GM12878 (cell line): Measurements from ENCODE around the gene CCDC12. TPM values are rescaled to one million over a fixed set of nuclear protein-coding genes. Genes with fewer than 3 reads are reported as not detected.

Experiments used
- ATAC-seq: fragments of 200-7000 bp; cut with Tn5 transposase; 3 replicates; pipeline ENCODE4 v1.9.1; 2020; ENCODE audit warnings: mild to moderate bottlenecking, moderate library complexity
- BruUV-seq: library from RNA; stranded (reverse); fragments of 400-500 nt; replicated peaks from 2 replicates; lab custom pipeline; 2021; lab: Mats Ljungman, UMichigan
- CTCF ChIA-PET: fragments of 300-600 bp; sonication (Branson Sonifier 250); formaldehyde crosslinking; extraction: SDS; loops from one replicate; lab custom pipeline; 2021; ENCODE audit warnings: inconsistent platforms; lab: Yijun Ruan, JAX
- POLR2A ChIA-PET: fragments of 350-600 bp; formaldehyde crosslinking; extraction: SDS; loops from one replicate; lab custom pipeline; 2021; ENCODE audit warnings: inconsistent platforms; lab: Charles Lee
- RAD21 ChIA-PET: fragments of 300-600 bp; sonication (Branson Sonifier 250); formaldehyde crosslinking; loops from one replicate; lab custom pipeline; 2023; ENCODE audit warnings: antibody characterized with exemption; ENCODE audit not compliant: unreplicated experiment; lab: Charles Lee
- SMC1A ChIA-PET: fragments of 300-600 bp; sonication (Branson Sonifier 250); formaldehyde crosslinking; loops from one replicate; lab custom pipeline; 2023; ENCODE audit not compliant: unreplicated experiment, uncharacterized antibody; lab: Charles Lee
- DNase-seq: peaks from one replicate; pipeline ENCODE4 v3.0.0-alpha.2; 2011; ENCODE audit warnings: low read depth, low spot score
- FAIRE-seq: peaks from 3 replicates; lab custom pipeline; 2011; peaks lifted over from hg19 to GRCh38; lab: Jason Lieb, UNC
- H2AFZ ChIP-seq: 2 replicates; pipeline ENCODE4 v1.6.0; 2011; ENCODE audit warnings: low read depth, low read length, control low read depth; ENCODE audit not compliant: control insufficient read depth
- H3K27ac ChIP-seq: 2 replicates; pipeline ENCODE4 v1.5.1; 2011; ENCODE audit warnings: control low read depth; ENCODE audit not compliant: control insufficient read depth, insufficient read depth
- H3K27me3 ChIP-seq, 2 experiments: replicated peaks in 1 of 2; 2 replicates each; pipeline versions ENCODE4 v1.6.0 to v1.6.1; 2011; ENCODE audit warnings: low read length in 1 of 2; ENCODE audit not compliant: control insufficient read depth in 2 of 2, insufficient read depth in 2 of 2
- H3K36me3 ChIP-seq, 2 experiments: 2 replicates each; pipeline ENCODE4 v1.5.1; 2011; ENCODE audit warnings: low read length in 1 of 2; ENCODE audit not compliant: control insufficient read depth in 2 of 2, insufficient read depth in 2 of 2
- H3K4me1 ChIP-seq: 2 replicates; pipeline ENCODE4 v1.6.1; 2011; ENCODE audit warnings: mild to moderate bottlenecking, low read length, moderate library complexity, mixed read lengths; ENCODE audit not compliant: control insufficient read depth, insufficient read depth
- H3K4me2 ChIP-seq: 2 replicates; pipeline ENCODE4 v1.6.0; 2011; ENCODE audit warnings: control low read depth; ENCODE audit not compliant: control insufficient read depth, insufficient read depth
- H3K4me3 ChIP-seq: fragments of 200-600 bp; sonication (generic); 2 replicates; pipeline ENCODE4 v1.5.1; 2016
- H3K79me2 ChIP-seq: 2 replicates; pipeline ENCODE4 v1.6.0; 2011; ENCODE audit warnings: low read length; ENCODE audit not compliant: control insufficient read depth, insufficient read depth
- H3K9ac ChIP-seq: 2 replicates; pipeline ENCODE4 v1.8.0; 2011; ENCODE audit warnings: low read length, control low read depth, mixed read lengths; ENCODE audit not compliant: control insufficient read depth, insufficient read depth
- H3K9me3 ChIP-seq: replicated peaks from 3 replicates; pipeline ENCODE4 v1.5.1; 2011; ENCODE audit warnings: mild to moderate bottlenecking, low read length; ENCODE audit not compliant: control insufficient read depth, insufficient read depth
- H4K20me1 ChIP-seq: 2 replicates; pipeline ENCODE4 v1.6.0; 2011; ENCODE audit not compliant: control insufficient read depth, insufficient read depth
- BHLHE40 ChIP-seq, 2 experiments: fragments of 450-650 bp in 1 of 2; IDR thresholded peaks; 2 replicates each; pipeline ENCODE4 v1.6.1; 2011 to 2017; ENCODE audit warnings: low read depth in 2 of 2, borderline replicate concordance in 1 of 2, improper control_type of control experiment in 1 of 2, low read length in 1 of 2, mild to moderate bottlenecking in 1 of 2
- CBFB ChIP-seq: IDR thresholded peaks from 2 replicates; pipeline ENCODE4 v1.6.1; 2016; ENCODE audit warnings: antibody characterized with exemption, low read depth
- HDGF ChIP-seq: fragments of 450-650 bp; IDR thresholded peaks from 2 replicates; pipeline ENCODE4 v1.6.1; 2016; ENCODE audit warnings: antibody characterized with exemption
- NR2C1 ChIP-seq: fragments of 450-650 bp; IDR thresholded peaks from 2 replicates; pipeline ENCODE4 v1.6.1; 2017; ENCODE audit warnings: antibody characterized with exemption, mild to moderate bottlenecking, moderate library complexity
- POU2F2 ChIP-seq: IDR thresholded peaks from 3 replicates; pipeline ENCODE4 v1.6.1; 2011; ENCODE audit warnings: low read depth, mild to moderate bottlenecking, low read length, borderline replicate concordance
- ZNF274 ChIP-seq: IDR thresholded peaks from one replicate; pipeline ENCODE4 v1.8.0; 2011; ENCODE audit not compliant: insufficient read length, insufficient read depth
- WGBS: methylation state at CpG from one replicate; pipeline ENCODE4 v1.1.6; 2016; ENCODE audit warnings: low lambda C conversion rate; ENCODE audit not compliant: insufficient replicate concordance, insufficient coverage; ENCODE audit errors: missing lambda C conversion rate; 5-methylcytosine and 5-hydroxymethylcytosine counted together
- in situ Hi-C: fragments of 300-500 bp; cut with MboI; formaldehyde crosslinking; loops from 9 replicates; pipeline ENCODE4 v1.14.3; 2018; ENCODE audit warnings: mixed read lengths
- intact Hi-C: fragments of 100-400 bp; cut with micrococcal nuclease; formaldehyde crosslinking; loops from one replicate; pipeline ENCODE4 v1.14.2; 2022; ENCODE audit not compliant: unreplicated experiment
- polyA plus RNA-seq, 11 experiments: library from polyadenylated mRNA; depleted of rRNA in 4 of 11; unstranded in 6 of 11; stranded (reverse) in 5 of 11; fragments of >200 nt; fragmentation: Nextera tagmentation in 4 of 11; fragmentation: Illumina TruSeq in 1 of 11; extraction: Ambion mirVana in 4 of 11; extraction: Trizol in 1 of 11; gene quantifications; 1 replicate in 1 of 11; 2 replicates in 10 of 11; pipeline versions ENCODE4 v1.2.1 to v1.2.3, GENCODE V29; 2011 to 2016; ENCODE audit warnings: inconsistent platforms in 2 of 11, missing spikeins in 2 of 11, low read depth in 1 of 11
- total RNA-seq, 4 experiments: library from RNA; depleted of rRNA in 3 of 4; stranded (reverse); fragments of >200 nt in 3 of 4; fragmentation: Illumina TruSeq in 1 of 4; extraction: Trizol in 1 of 4; gene quantifications; 2 replicates each; pipeline versions ENCODE4 v1.2.1 to v1.2.3, GENCODE V29; 2013 to 2021
- TF ChIP-seq, protein P1 (sequence below), 3 experiments: IDR thresholded peaks in 2 of 3; conservative IDR thresholded peaks in 1 of 3; 2 replicates each; pipeline ENCODE4 v1.5.1; 2011; ENCODE audit warnings: low read depth in 3 of 3, low read length in 3 of 3, mild to moderate bottlenecking in 3 of 3, control low read depth in 2 of 3, moderate library complexity in 2 of 3, inconsistent platforms in 1 of 3, mixed read lengths in 1 of 3; ENCODE audit not compliant: control insufficient read depth in 2 of 3, insufficient read depth in 1 of 3; ENCODE audit errors: extremely low read depth in 1 of 3

Gene CCDC12
- total and polyA plus RNA-seq, 10 of the 15 experiments (the other 5 are each of a cell fraction or from before 2014, with no cell fraction given): 9.2 to 91.4 (median 61.3) TPM

DNA sequence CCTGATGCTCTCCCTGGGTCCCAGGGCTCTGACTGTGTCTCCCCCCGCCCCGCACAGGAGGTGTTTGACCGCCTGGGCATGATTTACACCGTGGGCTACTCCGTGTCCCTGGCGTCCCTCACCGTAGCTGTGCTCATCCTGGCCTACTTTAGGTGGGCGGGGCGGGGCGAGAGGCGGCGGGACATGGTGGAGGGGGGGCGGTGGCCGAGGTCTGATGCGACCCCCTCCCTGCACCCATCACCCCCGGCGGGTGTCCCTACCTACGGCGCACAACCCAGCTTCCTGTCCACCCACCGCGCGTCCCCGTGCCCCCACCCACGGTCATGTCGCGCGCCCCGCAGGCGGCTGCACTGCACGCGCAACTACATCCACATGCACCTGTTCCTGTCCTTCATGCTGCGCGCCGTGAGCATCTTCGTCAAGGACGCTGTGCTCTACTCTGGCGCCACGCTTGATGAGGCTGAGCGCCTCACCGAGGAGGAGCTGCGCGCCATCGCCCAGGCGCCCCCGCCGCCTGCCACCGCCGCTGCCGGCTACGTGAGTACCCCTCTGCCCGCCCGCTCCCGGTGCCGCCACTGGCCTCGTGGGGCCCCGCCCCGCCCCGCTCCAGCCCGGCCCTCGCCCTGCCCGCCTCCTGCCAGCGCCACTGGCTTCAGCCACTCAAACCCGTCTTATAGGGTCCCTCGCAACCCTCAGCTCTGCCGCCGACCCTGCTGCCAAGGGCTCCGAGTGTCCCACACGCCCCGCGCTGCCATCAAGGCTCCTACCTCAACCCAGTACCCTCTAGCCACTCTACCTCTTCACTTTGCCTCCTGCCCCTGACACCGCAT is 78.0 kb downstream of the CCDC12 start:
- H3K79me2 ChIP-seq: no peaks in the 10 kb centered on the region
- no peak for FAIRE-seq
- ChIA-PET RAD21 (no interaction called here), CTCF (interaction anchor here (0.9 to 1.0 kb wide), 3 partner anchors 11 to 53 kb away, joined by 3 to 5 read pairs (median 3); no protein-coding TSS in a partner anchor), SMC1A (no interaction called here), POLR2A (interaction anchor here (0.5 kb wide), 1 partner anchor 73 kb away, joined by 3 read pairs; no protein-coding TSS in a partner anchor)
- no peaks in the 10 kb centered on the region for H4K20me1 ChIP-seq
- 20% methylated on average over 49 of the region's 71 CpGs for WGBS
- in situ Hi-C loops: loop anchor here (5.0 kb wide), 1 partner anchor 186 kb away; no protein-coding TSS in a partner anchor
- H3K9ac ChIP-seq: no peak overlapping the region
- no peaks in the 10 kb centered on the region for H3K27me3 ChIP-seq
- no peak for DNase-seq
- no peaks in the 10 kb centered on the region; the same call in 1 of the 2 replicates for H3K4me1 ChIP-seq
- no peaks in the 10 kb centered on the region for H3K36me3 ChIP-seq
- no TSS peak for BruUV-seq
- no peak overlapping the region for H3K4me2 ChIP-seq
- no peak overlapping the region for H2AFZ ChIP-seq
- H3K9me3 ChIP-seq: no peaks in the 10 kb centered on the region
- H3K4me3 ChIP-seq: no peak overlapping the region
- TF ChIP-seq BHLHE40 (IDR thresholded peaks at IDR 0.05; ENCODE audit: borderline replicate concordance in 1 of 2, low read depth in 2 of 2, low read length in 1 of 2) (no peak), POU2F2 (no peak), CBFB (no peak), HDGF (no peak)
- TF ChIP-seq, all 136 proteins: peak for 0
- no peak overlapping the region for H3K27ac ChIP-seq
- peak; percentile 9; the same call in 2 of the 3 replicates for ATAC-seq
- intact Hi-C loops: no loop called here

DNA sequence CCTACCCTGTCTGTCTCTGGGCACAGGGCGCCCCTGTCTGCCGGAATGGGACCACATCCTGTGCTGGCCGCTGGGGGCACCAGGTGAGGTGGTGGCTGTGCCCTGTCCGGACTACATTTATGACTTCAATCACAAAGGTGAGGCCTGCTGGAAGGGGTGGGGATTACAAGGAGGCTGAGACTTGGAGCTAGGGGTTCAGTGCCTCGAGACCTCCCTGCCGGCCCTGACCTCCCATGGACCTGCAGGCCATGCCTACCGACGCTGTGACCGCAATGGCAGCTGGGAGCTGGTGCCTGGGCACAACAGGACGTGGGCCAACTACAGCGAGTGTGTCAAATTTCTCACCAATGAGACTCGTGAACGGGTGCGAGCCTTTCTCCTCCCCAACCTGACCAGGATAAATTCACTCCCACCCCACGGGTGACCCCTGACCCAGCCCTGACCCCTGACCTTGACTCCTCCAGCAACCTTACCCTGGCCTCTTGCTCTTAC is 78.7 kb downstream of the CCDC12 start:
- H3K27ac ChIP-seq: no peak overlapping the region
- H2AFZ ChIP-seq: no peak overlapping the region
- DNase-seq: no peak
- in situ Hi-C loops: loop anchor here (5.0 kb wide), 1 partner anchor 186 kb away; no protein-coding TSS in a partner anchor
- WGBS: 59% methylated on average over 15 of the region's 15 CpGs
- H3K9ac ChIP-seq: no peak overlapping the region
- H4K20me1 ChIP-seq: no peaks in the 10 kb centered on the region
- ATAC-seq: peak; percentile 21
- no peak overlapping the region for H3K4me2 ChIP-seq
- H3K27me3 ChIP-seq: no peaks in the 10 kb centered on the region; a peak in 1 of 4 replicates
- no peaks in the 10 kb centered on the region for H3K79me2 ChIP-seq
- H3K36me3 ChIP-seq: no peaks in the 10 kb centered on the region
- no peak for FAIRE-seq
- H3K4me3 ChIP-seq: no peak overlapping the region
- H3K4me1 ChIP-seq: no peaks in the 10 kb centered on the region; the same call in 1 of the 2 replicates
- TF ChIP-seq, protein P1, sequence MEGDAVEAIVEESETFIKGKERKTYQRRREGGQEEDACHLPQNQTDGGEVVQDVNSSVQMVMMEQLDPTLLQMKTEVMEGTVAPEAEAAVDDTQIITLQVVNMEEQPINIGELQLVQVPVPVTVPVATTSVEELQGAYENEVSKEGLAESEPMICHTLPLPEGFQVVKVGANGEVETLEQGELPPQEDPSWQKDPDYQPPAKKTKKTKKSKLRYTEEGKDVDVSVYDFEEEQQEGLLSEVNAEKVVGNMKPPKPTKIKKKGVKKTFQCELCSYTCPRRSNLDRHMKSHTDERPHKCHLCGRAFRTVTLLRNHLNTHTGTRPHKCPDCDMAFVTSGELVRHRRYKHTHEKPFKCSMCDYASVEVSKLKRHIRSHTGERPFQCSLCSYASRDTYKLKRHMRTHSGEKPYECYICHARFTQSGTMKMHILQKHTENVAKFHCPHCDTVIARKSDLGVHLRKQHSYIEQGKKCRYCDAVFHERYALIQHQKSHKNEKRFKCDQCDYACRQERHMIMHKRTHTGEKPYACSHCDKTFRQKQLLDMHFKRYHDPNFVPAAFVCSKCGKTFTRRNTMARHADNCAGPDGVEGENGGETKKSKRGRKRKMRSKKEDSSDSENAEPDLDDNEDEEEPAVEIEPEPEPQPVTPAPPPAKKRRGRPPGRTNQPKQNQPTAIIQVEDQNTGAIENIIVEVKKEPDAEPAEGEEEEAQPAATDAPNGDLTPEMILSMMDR (IDR thresholded peaks at IDR 0.05 in 2 of 3, conservative IDR thresholded peaks at IDR 0.05 in 1 of 3; ENCODE audit: control insufficient read depth in 2 of 3, extremely low read depth in 1 of 3, insufficient read depth in 1 of 3, low read depth in 3 of 3, low read length in 3 of 3): peak in 1 of 3 experiments; percentile 24; a peak in 1 of 6 replicates
- TF ChIP-seq ZNF274 (no peak), NR2C1 (peak; percentile 29; the same call in 1 of the 2 replicates)
- intact Hi-C loops: no loop called here
- H3K9me3 ChIP-seq: no peaks in the 10 kb centered on the region
- POLR2A ChIA-PET: no interaction called here
- CTCF ChIA-PET: interaction anchor here (0.9 to 1.0 kb wide), 2 partner anchors 32 to 52 kb away, joined by 3 to 5 read pairs; no protein-coding TSS in a partner anchor
- RAD21 ChIA-PET: no interaction called here
- BruUV-seq: no TSS peak
- SMC1A ChIA-PET: no interaction called here
